ENCODE results near the gene ZNRD2.

The ZNRD2 gene

GRCh38 chr11:65565624-65566453 is 4.4 kb upstream of the ZNRD2 start:
- H3K36me3 ChIP-seq (ENCODE audit: insufficient read depth, insufficient read length, low read length): peaks cover 4% of the 10 kb centered on the region
- TF ChIP-seq ZNF274 (IDR thresholded peaks at IDR 0.05; ENCODE audit: low read depth, low read length) (no peak), YY1 (IDR thresholded peaks at IDR 0.05; ENCODE audit: insufficient read depth, insufficient read length) (no peak), SUZ12 (IDR thresholded peaks at IDR 0.05; ENCODE audit: extremely low read depth, insufficient read depth, insufficient read length) (no peak)
- H3K4me1 ChIP-seq (ENCODE audit: insufficient read depth, insufficient read length): peaks cover 10% of the 10 kb centered on the region
- H3K9ac ChIP-seq (ENCODE audit: insufficient read length, low read depth): peak overlapping the region; percentile 17
- no peak for DNase-seq (ENCODE audit: low read depth, low spot score)
- H3K27me3 ChIP-seq (ENCODE audit: insufficient read depth, insufficient read length): no peaks in the 10 kb centered on the region
- H3K9me3 ChIP-seq (ENCODE audit: insufficient read depth, low read length): no peaks in the 10 kb centered on the region
- H3K4me3 ChIP-seq (ENCODE audit: insufficient read length, low read depth): no peak overlapping the region

GRCh38 chr11:65569164-65569972 is 909 bp upstream of the ZNRD2 start:
- peak overlapping the region; percentile 99 for H3K4me3 ChIP-seq (ENCODE audit: insufficient read length, low read depth)
- H3K27me3 ChIP-seq (ENCODE audit: insufficient read depth, insufficient read length): no peaks in the 10 kb centered on the region
- DNase-seq (ENCODE audit: low read depth, low spot score): no peak
- H3K4me1 ChIP-seq (ENCODE audit: insufficient read depth, insufficient read length): peaks cover 13% of the 10 kb centered on the region
- H3K9me3 ChIP-seq (ENCODE audit: insufficient read depth, low read length): no peaks in the 10 kb centered on the region
- peak overlapping the region; percentile 99 for H3K9ac ChIP-seq (ENCODE audit: insufficient read length, low read depth)
- TF ChIP-seq YY1 (IDR thresholded peaks at IDR 0.05; ENCODE audit: insufficient read depth, insufficient read length): no peak
- no peak for TF ChIP-seq ZNF274 (IDR thresholded peaks at IDR 0.05; ENCODE audit: low read depth, low read length)
- no peak for TF ChIP-seq SUZ12 (IDR thresholded peaks at IDR 0.05; ENCODE audit: extremely low read depth, insufficient read depth, insufficient read length)
- H3K36me3 ChIP-seq (ENCODE audit: insufficient read depth, insufficient read length, low read length): peaks cover 24% of the 10 kb centered on the region

- peaks cover 22% of the 10 kb centered on the region for H3K4me1 ChIP-seq (ENCODE audit: insufficient read depth, insufficient read length)
- H3K9ac ChIP-seq (ENCODE audit: insufficient read length, low read depth): peak overlapping the region; percentile 99
- DNase-seq (ENCODE audit: low read depth, low spot score): no peak
- peaks cover 24% of the 10 kb centered on the region for H3K36me3 ChIP-seq (ENCODE audit: insufficient read depth, insufficient read length, low read length)
- peaks cover 13% of the 10 kb centered on the region for H3K27me3 ChIP-seq (ENCODE audit: insufficient read depth, insufficient read length)
- TF ChIP-seq SUZ12 (IDR thresholded peaks at IDR 0.05; ENCODE audit: extremely low read depth, insufficient read depth, insufficient read length) (no peak), YY1 (IDR thresholded peaks at IDR 0.05; ENCODE audit: insufficient read depth, insufficient read length) (no peak), ZNF274 (IDR thresholded peaks at IDR 0.05; ENCODE audit: low read depth, low read length) (no peak)
- peak overlapping the region; percentile 99 for H3K4me3 ChIP-seq (ENCODE audit: insufficient read length, low read depth)
- no peaks in the 10 kb centered on the region for H3K9me3 ChIP-seq (ENCODE audit: insufficient read depth, low read length)
Measured at GRCh38 chr11:65571420-65571819, 1.1 kb downstream of the ZNRD2 start.

GRCh38 chr11:65571940-65572339 is 1.7 kb downstream of the ZNRD2 start:
- no peaks in the 10 kb centered on the region for H3K9me3 ChIP-seq (ENCODE audit: insufficient read depth, low read length)
- no peak for DNase-seq (ENCODE audit: low read depth, low spot score)
- peaks cover 19% of the 10 kb centered on the region for H3K36me3 ChIP-seq (ENCODE audit: insufficient read depth, insufficient read length, low read length)
- no peak for TF ChIP-seq ZNF274 (IDR thresholded peaks at IDR 0.05; ENCODE audit: low read depth, low read length)
- no peak for TF ChIP-seq SUZ12 (IDR thresholded peaks at IDR 0.05; ENCODE audit: extremely low read depth, insufficient read depth, insufficient read length)
- TF ChIP-seq YY1 (IDR thresholded peaks at IDR 0.05; ENCODE audit: insufficient read depth, insufficient read length): no peak
- H3K9ac ChIP-seq (ENCODE audit: insufficient read length, low read depth): peak overlapping the region; percentile 99
- peaks cover 26% of the 10 kb centered on the region for H3K4me1 ChIP-seq (ENCODE audit: insufficient read depth, insufficient read length)
- peaks cover 19% of the 10 kb centered on the region for H3K27me3 ChIP-seq (ENCODE audit: insufficient read depth, insufficient read length)
- peak overlapping the region; percentile 99 for H3K4me3 ChIP-seq (ENCODE audit: insufficient read length, low read depth)

GRCh38 chr11:65572356-65573051 is 2.2 kb downstream of the ZNRD2 start, which contains the start of gene FAM89B:
FAM89B (plus strand) TSS chr11:65572538; CDS start chr11:65572670, 132 bp downstream.
- Histone ChIP-seq H3K36me3 (ENCODE audit: insufficient read depth, insufficient read length, low read length) (peaks cover 19% of the 10 kb centered on the region), H3K4me1 (ENCODE audit: insufficient read depth, insufficient read length) (peaks cover 31% of the 10 kb centered on the region), H3K27me3 (ENCODE audit: insufficient read depth, insufficient read length) (peaks cover 20% of the 10 kb centered on the region), H3K4me3 (ENCODE audit: insufficient read length, low read depth) (peak within 1 kb of the TSS; percentile 99), H3K9ac (ENCODE audit: insufficient read length, low read depth) (peak within 1 kb of the TSS; percentile 99), H3K9me3 (ENCODE audit: insufficient read depth, low read length) (no peaks in the 10 kb centered on the region)
- TF ChIP-seq SUZ12 (IDR thresholded peaks at IDR 0.05; ENCODE audit: extremely low read depth, insufficient read depth, insufficient read length) (no peak), ZNF274 (IDR thresholded peaks at IDR 0.05; ENCODE audit: low read depth, low read length) (no peak), YY1 (IDR thresholded peaks at IDR 0.05; ENCODE audit: insufficient read depth, insufficient read length) (no peak)
- no peak for DNase-seq (ENCODE audit: low read depth, low spot score)

GRCh38 chr11:65573391-65574079 is 3.3 kb downstream of the ZNRD2 start:
- TF ChIP-seq YY1 (IDR thresholded peaks at IDR 0.05; ENCODE audit: insufficient read depth, insufficient read length) (no peak), SUZ12 (IDR thresholded peaks at IDR 0.05; ENCODE audit: extremely low read depth, insufficient read depth, insufficient read length) (no peak), ZNF274 (IDR thresholded peaks at IDR 0.05; ENCODE audit: low read depth, low read length) (no peak)
- H3K36me3 ChIP-seq (ENCODE audit: insufficient read depth, insufficient read length, low read length): peaks cover 21% of the 10 kb centered on the region
- H3K9ac ChIP-seq (ENCODE audit: insufficient read length, low read depth): peak overlapping the region; percentile 99
- H3K9me3 ChIP-seq (ENCODE audit: insufficient read depth, low read length): no peaks in the 10 kb centered on the region
- peaks cover 20% of the 10 kb centered on the region for H3K27me3 ChIP-seq (ENCODE audit: insufficient read depth, insufficient read length)
- peaks cover 38% of the 10 kb centered on the region for H3K4me1 ChIP-seq (ENCODE audit: insufficient read depth, insufficient read length)
- DNase-seq (ENCODE audit: low read depth, low spot score): no peak
- peak overlapping the region; percentile 76 for H3K4me3 ChIP-seq (ENCODE audit: insufficient read length, low read depth)
